ENCODE data around the gene CD37.
A peak's percentile ranks its signal among the peaks of the same experiment; 100 is the strongest.
"Not testable (repeated sequence)": the region's sequence is repeated elsewhere in the genome, so short reads cannot be mapped to it uniquely, and the experiment has no call there.

CD37 gene

GRCh38 chr19:49347191-49347590, 12.0 kb downstream of the CD37 start:
- DNase-seq (ENCODE audit: low read depth in 3 of 3): no peak

DNA sequence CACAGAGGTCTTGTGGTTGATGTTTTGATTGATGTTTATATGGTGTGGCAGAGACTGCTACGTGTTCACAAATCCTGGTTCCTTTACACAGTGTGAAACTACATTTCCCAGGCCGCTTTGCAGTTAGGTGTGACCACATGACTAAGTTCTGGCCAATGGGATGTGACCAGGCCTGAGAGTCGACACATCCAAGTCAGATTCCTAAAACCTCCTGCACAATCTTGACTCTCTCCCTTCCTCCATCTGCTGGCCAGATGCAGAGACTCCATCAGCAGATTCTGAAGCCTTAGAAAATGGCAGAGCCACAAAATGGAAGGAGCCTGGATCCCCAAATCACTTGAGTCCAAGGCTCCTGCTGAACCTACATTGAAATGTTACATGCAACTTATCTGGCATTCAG, 12.6 kb downstream of the CD37 start:
- DNase-seq (ENCODE audit: low read depth in 3 of 3): no peak

DNA sequence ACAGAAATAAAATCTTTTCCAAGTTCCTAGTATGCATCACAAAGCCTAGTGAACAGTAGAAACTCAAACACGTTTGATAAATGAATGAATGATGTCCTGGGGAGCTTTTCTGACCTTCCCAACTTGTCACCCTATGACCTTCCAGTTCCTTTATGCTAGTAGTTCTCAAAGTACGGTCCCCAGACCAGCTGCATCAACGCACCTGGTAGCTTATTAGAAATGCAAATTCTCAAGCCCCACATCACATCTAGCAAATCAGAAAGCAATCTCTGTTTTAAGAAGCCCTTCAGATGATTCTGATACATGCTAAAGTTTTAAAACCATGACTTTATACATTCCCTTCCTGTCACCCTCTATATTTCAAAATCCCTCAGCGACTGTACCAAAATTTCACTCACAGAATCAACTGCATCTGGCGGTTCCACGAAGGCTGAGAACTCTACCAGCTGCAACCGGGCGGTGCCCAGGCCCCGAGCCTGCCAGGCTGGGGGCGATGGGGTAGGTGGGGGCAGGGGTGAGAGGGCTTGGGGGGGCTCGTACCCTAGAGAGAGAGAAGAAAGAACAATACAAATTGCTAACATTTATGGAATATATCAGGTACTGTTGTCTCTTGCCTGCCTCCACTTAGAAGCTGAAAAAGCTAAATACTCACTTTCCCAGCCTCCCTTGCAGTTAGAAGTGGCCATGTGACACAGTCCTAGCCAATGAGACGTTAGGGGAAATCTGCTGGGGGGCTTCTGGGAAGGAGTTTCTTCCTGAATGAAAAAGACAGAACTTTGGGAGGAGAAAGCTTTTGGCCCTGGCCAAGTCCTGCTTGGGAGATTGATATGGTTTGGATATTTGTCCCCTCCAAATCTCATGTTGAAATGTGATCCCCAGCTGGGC, 13.3 kb downstream of the CD37 start:
- DNase-seq (ENCODE audit: low read depth in 3 of 3): no peak

DNA sequence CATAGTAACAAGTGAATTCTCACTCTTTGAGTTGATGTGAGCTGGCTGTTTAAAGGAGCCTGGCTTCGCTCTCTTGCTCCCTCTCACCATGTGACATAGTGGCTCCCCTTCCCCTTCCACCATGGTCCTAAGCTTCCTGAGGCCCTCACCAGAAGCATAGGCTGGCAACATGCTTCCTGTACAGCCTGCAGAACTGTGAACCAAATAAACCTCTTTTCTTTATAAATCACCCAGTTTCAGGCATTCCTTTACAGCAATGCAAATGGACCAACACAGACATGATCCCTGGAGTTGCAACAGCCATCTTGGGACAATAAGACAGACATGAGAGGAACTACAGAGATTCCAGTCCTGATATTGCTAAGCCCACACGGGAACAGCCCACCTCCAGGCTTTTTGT, 14.4 kb downstream of the CD37 start:
- DNase-seq (ENCODE audit: low read depth in 3 of 3): no peak

GRCh38 chr19:49355909-49356353, 20.7 kb downstream of the CD37 start:
- no peak for DNase-seq (ENCODE audit: low read depth in 3 of 3)

GRCh38 chr19:49356382-49356781, 21.2 kb downstream of the CD37 start:
- DNase-seq (ENCODE audit: low read depth in 3 of 3): no peak

DNA sequence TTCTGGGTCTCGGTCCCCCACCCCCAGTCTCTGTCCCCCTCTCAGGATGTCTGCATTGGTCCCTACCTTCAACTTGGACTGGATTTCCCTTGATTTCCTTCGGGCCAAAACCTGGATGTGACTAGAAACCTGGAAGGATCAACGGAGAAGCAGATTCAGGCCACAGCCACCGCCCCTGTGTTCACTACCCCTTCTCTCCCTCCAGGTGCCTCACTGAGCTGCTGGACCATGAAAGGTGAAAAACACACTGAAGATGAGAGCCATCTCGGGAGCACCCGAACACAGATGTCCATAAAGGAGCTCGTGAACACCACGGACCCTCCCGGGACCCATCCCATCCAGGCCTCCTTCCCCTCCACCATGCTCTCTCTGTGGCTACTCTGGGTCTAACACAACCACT, 22.0 kb downstream of the CD37 start:
- DNase-seq (ENCODE audit: low read depth in 3 of 3): no peak

- DNase-seq (ENCODE audit: low read depth in 3 of 3): no peak
Measured at GRCh38 chr19:49359851-49360820, 24.9 kb downstream of the CD37 start.

GRCh38 chr19:49361438-49362047, 26.3 kb downstream of the CD37 start:
- no peak for DNase-seq (ENCODE audit: low read depth in 3 of 3)

GRCh38 chr19:49362048-49362928, 27.1 kb downstream of the CD37 start, which contains the start of gene TEAD2:
Gene TEAD2, minus strand, starts transcription at chr19:49362416. Its CDS starts 2,341 bp downstream, at chr19:49360075.
- no peak for DNase-seq (ENCODE audit: low read depth in 3 of 3)

DNA sequence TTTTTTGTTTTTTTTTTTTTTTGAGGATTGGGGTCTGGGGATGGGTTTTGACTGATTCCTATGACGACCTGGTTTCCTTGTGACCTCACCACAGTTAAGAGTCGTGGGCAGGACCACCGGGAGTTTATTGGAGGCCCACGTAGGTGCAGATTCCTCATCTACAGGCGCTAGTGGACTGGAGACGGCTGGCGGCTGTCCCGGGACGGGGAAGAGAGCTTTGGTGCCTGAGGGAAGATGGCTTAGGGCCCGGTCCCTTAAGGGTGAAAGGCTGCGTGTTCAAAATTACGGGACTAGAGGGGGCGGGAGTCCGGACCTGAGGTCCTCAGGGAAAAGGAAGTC, 27.7 kb downstream of the CD37 start:
- no peak for DNase-seq (ENCODE audit: low read depth in 3 of 3)

GRCh38 chr19:49363268-49364082, 28.3 kb downstream of the CD37 start, which contains the start of gene DKKL1:
Gene DKKL1, plus strand, starts transcription at chr19:49363877. Its CDS starts 122 bp downstream, at chr19:49363999.
- DNase-seq (ENCODE audit: low read depth in 3 of 3): peak; percentile 29 to 81 (median 46)

DNA sequence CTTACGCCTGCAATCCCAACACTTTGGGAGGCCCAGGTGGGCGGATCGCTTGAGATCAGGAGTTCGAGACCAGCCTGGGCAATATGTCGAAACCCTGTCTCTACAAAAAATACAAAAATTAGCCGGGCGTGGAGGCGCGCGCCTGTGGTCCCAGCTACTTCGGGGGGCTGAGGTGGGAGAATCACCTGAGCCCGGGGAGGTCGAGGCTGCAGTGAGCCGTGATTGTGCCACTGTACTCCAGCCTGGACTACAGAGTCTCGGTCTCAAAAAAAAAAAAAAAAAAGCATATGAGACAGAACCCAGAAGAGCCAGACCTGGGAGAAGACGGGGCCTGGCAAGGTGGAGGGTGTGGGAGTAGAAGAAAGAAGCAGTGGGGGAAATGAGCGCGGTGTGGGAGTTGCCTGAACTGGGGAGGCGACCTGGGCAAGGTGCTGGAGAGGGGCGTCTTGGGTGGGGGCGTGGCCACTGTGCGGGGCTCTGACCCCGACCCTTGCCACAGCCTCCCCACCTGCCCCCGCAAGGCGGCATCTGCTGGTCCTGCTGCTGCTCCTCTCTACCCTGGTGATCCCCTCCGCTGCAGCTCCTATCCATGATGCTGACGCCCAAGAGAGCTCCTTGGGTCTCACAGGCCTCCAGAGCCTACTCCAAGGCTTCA, 29.0 kb downstream of the CD37 start:
- no peak for DNase-seq (ENCODE audit: low read depth in 3 of 3)

DNA sequence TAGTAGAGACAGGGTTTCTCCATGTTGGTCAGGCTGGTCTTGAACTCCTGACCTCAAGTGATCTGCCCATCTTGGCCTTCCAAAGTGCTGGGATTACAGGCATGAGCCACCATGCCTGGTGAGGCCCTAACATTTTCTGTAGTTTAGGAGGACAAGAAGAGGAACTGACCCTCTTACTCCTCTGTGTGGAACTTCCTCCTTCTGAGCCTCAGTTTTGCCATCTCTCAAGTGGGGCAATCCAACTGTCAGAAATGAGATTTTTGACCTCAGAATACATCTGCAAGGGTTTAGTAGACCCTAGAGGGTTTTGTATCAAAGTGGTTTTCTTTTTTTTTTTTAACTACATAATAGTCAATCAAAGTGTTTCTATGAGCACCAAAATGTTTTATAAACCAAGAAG, 30.9 kb downstream of the CD37 start:
- no peak for DNase-seq (ENCODE audit: low read depth in 3 of 3)

DNA sequence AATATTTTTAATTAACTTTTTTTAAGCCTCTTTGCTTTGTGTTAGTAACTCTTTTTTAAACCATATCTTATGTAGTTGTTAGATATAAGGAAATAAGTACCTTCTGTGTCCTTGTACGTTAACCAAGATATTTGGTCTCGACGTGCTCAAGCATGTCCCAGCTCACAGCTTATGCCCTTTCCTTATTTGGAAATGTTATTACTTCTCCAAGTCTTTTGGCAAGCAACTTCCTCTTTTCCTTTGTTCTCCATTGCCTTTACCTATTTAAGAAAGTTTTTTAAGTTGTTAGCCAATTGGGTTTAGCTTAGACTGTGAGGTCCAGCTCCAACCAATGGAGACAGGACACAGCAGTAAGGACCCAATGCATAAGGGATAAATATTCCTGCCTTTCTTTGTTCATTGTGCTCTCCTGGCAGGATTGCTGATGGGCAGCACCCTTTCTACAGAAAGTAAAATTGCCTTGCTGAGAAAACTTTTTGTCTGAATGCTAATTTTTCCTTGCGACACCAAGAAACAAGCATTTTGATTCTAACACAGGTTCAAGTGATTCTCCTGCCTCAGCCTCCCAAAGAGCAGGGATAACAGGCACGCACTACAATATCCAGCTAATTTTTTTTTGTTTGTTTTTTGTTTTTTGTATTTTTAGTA, 33.6 kb downstream of the CD37 start:
- no peak for DNase-seq (ENCODE audit: low read depth in 3 of 3)

- DNase-seq (ENCODE audit: low read depth in 3 of 3): no peak
Measured at GRCh38 chr19:49371184-49371583, 36.0 kb downstream of the CD37 start.

DNA sequence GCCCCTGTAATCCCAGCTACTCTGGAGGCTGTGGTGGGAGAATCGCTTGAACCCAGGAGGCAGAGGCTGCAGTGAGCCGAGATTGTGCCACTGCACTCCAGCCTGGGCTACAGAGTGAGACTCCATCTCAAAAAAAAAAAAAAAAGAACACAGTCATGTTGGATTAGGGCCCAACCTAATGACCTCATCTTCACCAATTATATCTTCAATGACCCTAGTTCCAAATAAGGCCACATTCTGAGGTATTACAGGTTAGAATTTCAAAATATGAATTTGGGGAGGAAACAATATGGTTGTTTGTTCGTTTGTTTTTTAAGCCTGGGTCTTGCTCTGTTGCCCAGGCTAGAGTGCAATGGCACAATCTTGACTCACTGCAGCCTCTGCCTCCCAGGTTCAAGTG, 38.0 kb downstream of the CD37 start:
- not testable (repeated sequence) for DNase-seq (ENCODE audit: low read depth in 3 of 3)

- no peak for DNase-seq (ENCODE audit: low read depth in 3 of 3)
Measured at GRCh38 chr19:49374665-49375434, 39.6 kb downstream of the CD37 start.
